Transverse colon (tissue), 4 donors: ENCODE data around the gene MTOR.

Source experiments
- EP300 ChIP-seq: sonication (generic); formaldehyde crosslinking; IDR thresholded peaks from one replicate; pipeline ENCODE4 v1.6.1; 2017; ENCODE audit warnings: antibody characterized with exemption, low read depth
- POLR2AphosphoS5 ChIP-seq, 3 donors: sonication (generic); formaldehyde crosslinking; IDR thresholded peaks; one replicate each; pipeline ENCODE4 v1.6.1; 2016; ENCODE audit warnings: antibody characterized with exemption in 3 of 3
- TF ChIP-seq, protein P1 (sequence below), 5 experiments: fragments of 200-600 bp in 3 of 5; fragments of 450-650 bp in 2 of 5; sonication (generic) in 3 of 5; IDR thresholded peaks; 1 replicate in 2 of 5; 2 replicates in 3 of 5; pipeline ENCODE4 v1.5.1; 2016 to 2017; ENCODE audit warnings: antibody characterized with exemption in 5 of 5, inconsistent platforms in 3 of 5, mild to moderate bottlenecking in 2 of 5, moderate library complexity in 1 of 5

DNA sequence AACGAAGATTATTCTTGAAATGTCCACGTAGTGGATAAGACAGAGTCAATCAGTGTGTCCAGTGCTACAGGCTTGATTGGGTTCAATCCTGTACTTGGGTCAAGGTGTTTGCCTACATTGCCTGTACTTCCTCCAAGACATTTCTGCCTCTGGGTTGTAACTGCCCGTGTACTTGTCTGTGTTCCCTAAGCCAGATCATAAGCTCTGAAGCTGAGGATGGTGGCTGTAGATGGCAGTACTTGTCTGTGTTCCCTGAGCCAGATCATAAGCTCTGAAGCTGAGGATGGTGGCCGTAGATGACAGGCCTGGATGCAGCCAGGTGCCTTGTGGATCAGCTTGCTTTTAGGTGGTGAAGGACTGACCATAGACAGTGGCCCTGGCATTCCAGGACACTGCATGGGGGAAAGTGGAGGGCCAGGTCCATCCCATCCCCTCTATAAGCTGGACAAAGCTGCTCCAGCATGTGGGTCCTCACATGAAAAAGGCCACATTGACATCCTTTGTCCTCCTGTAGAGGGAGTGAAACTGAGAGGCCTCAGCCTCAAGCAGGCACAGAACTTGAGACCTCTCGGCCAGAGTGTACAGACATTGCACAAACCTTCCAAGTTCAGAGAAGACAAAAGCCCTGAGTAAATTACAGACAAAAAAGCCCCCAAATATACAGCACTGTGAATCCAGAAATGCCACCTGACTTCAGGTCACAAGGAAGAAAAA lies 200.5 kb downstream of the MTOR start:
- TF ChIP-seq, protein P1, sequence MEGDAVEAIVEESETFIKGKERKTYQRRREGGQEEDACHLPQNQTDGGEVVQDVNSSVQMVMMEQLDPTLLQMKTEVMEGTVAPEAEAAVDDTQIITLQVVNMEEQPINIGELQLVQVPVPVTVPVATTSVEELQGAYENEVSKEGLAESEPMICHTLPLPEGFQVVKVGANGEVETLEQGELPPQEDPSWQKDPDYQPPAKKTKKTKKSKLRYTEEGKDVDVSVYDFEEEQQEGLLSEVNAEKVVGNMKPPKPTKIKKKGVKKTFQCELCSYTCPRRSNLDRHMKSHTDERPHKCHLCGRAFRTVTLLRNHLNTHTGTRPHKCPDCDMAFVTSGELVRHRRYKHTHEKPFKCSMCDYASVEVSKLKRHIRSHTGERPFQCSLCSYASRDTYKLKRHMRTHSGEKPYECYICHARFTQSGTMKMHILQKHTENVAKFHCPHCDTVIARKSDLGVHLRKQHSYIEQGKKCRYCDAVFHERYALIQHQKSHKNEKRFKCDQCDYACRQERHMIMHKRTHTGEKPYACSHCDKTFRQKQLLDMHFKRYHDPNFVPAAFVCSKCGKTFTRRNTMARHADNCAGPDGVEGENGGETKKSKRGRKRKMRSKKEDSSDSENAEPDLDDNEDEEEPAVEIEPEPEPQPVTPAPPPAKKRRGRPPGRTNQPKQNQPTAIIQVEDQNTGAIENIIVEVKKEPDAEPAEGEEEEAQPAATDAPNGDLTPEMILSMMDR (IDR thresholded peaks at IDR 0.05) = no peak
- TF ChIP-seq POLR2AphosphoS5 (IDR thresholded peaks at IDR 0.05) (no peak), EP300 (no peak)
